ENCODE data around the gene TRERF1.

- TF ChIP-seq JUNB (IDR thresholded peaks at IDR 0.05; ENCODE audit: unreplicated experiment) = no peak
- TF ChIP-seq, protein P1, sequence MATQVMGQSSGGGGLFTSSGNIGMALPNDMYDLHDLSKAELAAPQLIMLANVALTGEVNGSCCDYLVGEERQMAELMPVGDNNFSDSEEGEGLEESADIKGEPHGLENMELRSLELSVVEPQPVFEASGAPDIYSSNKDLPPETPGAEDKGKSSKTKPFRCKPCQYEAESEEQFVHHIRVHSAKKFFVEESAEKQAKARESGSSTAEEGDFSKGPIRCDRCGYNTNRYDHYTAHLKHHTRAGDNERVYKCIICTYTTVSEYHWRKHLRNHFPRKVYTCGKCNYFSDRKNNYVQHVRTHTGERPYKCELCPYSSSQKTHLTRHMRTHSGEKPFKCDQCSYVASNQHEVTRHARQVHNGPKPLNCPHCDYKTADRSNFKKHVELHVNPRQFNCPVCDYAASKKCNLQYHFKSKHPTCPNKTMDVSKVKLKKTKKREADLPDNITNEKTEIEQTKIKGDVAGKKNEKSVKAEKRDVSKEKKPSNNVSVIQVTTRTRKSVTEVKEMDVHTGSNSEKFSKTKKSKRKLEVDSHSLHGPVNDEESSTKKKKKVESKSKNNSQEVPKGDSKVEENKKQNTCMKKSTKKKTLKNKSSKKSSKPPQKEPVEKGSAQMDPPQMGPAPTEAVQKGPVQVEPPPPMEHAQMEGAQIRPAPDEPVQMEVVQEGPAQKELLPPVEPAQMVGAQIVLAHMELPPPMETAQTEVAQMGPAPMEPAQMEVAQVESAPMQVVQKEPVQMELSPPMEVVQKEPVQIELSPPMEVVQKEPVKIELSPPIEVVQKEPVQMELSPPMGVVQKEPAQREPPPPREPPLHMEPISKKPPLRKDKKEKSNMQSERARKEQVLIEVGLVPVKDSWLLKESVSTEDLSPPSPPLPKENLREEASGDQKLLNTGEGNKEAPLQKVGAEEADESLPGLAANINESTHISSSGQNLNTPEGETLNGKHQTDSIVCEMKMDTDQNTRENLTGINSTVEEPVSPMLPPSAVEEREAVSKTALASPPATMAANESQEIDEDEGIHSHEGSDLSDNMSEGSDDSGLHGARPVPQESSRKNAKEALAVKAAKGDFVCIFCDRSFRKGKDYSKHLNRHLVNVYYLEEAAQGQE (IDR thresholded peaks at IDR 0.05; ENCODE audit: unreplicated experiment) = no peak
Measured at GRCh38 chr6:42443312-42444060, 8.2 kb downstream of the TRERF1 start.

Data from GM23338 (cell line).